BLaER1 treated with 17β-estradiol and CSF1 and Interleukin-3, amounts not matched to agents 10 nM and 100 nM (cell line): ENCODE results near the gene ARHGEF19.
"Not testable (repeated sequence)": the region's sequence is repeated elsewhere in the genome, so short reads cannot be mapped to it uniquely, and the experiment has no call there.

Experiments used
- H3K27ac ChIP-seq, 11 experiments: shearing (Covaris generic); formaldehyde crosslinking; 2 replicates each; pipeline ENCODE4 v1.8.1; 2022
- H3K27me3 ChIP-seq, 11 experiments: shearing (Covaris generic); formaldehyde crosslinking; 2 replicates each; pipeline ENCODE4 v1.8.1; 2022
- H3K36me3 ChIP-seq, 11 experiments: shearing (Covaris generic); formaldehyde crosslinking; 2 replicates each; pipeline ENCODE4 v1.8.1; 2022
- H3K4me1 ChIP-seq, 10 experiments: shearing (Covaris generic); formaldehyde crosslinking; 2 replicates each; pipeline ENCODE4 v1.8.1; 2022
- H3K4me2 ChIP-seq, 11 experiments: shearing (Covaris generic); formaldehyde crosslinking; 2 replicates each; pipeline ENCODE4 v1.8.1; 2022
- H3K4me3 ChIP-seq, 10 experiments: shearing (Covaris generic); formaldehyde crosslinking; 2 replicates each; pipeline ENCODE4 v1.8.1; 2022
- H3K9ac ChIP-seq, 11 experiments: shearing (Covaris generic); formaldehyde crosslinking; 2 replicates each; pipeline ENCODE4 v1.8.1; 2022
- H3K9me3 ChIP-seq, 11 experiments: shearing (Covaris generic); formaldehyde crosslinking; replicated peaks in 1 of 11; 2 replicates each; pipeline ENCODE4 v1.8.1; 2022
- H4K20me1 ChIP-seq, 11 experiments: shearing (Covaris generic); formaldehyde crosslinking; 2 replicates each; pipeline ENCODE4 v1.8.1; 2022
- Cebpa-rat ChIP-seq, 11 experiments: shearing (Covaris generic); IDR thresholded peaks; 2 replicates each; pipeline ENCODE4 v1.8.1; 2022

ARHGEF19 gene

GRCh38 chr1:16167331-16168143, 44.9 kb downstream of the ARHGEF19 start:
- H3K4me1 ChIP-seq = peaks cover 35 to 56% (median 53%) of the 10 kb centered on the region in 10 experiments
- H3K4me2 ChIP-seq = peak overlapping the region; percentile 81 to 94 (median 87)
- peaks cover 21 to 46% (median 37%) of the 10 kb centered on the region in 11 experiments; a peak in 21 of 22 replicates for H3K27me3 ChIP-seq
- H3K36me3 ChIP-seq = no peaks in the 10 kb centered on the region
- peak overlapping the region; percentile 30 to 65 (median 45); a peak in 16 of 20 replicates for H3K4me3 ChIP-seq
- no peak for TF ChIP-seq Cebpa-rat (IDR thresholded peaks at IDR 0.05)
- H3K27ac ChIP-seq = no peak overlapping the region
- H3K9me3 ChIP-seq = no peaks in the 10 kb centered on the region
- peak overlapping the region in 7 of 11 experiments; percentile 5 to 68 (median 30); a peak in 3 of 22 replicates for H3K9ac ChIP-seq
- H4K20me1 ChIP-seq = peaks cover 0 to 12% (median 0%) of the 10 kb centered on the region in 11 experiments; a peak in 2 of 22 replicates

GRCh38 chr1:16166117-16166516, 46.3 kb downstream of the ARHGEF19 start:
- Histone ChIP-seq H3K27me3 (peaks cover 21 to 59% (median 49%) of the 10 kb centered on the region in 11 experiments; a peak in 21 of 22 replicates), H3K4me1 (peaks cover 45 to 67% (median 65%) of the 10 kb centered on the region in 10 experiments), H3K36me3 (no peaks in the 10 kb centered on the region), H3K9me3 (no peaks in the 10 kb centered on the region), H3K9ac (no peak overlapping the region), H3K27ac (no peak overlapping the region), H4K20me1 (peaks cover 0 to 14% (median 0%) of the 10 kb centered on the region in 11 experiments; a peak in 3 of 22 replicates), H3K4me3 (no peak overlapping the region), H3K4me2 (no peak overlapping the region)
- TF ChIP-seq Cebpa-rat (IDR thresholded peaks at IDR 0.05) = no peak

GRCh38 chr1:16165548-16165947, 46.9 kb downstream of the ARHGEF19 start:
- Histone ChIP-seq H3K9ac (no peak overlapping the region), H4K20me1 (peaks cover 0 to 14% (median 0%) of the 10 kb centered on the region in 11 experiments; a peak in 4 of 22 replicates), H3K4me1 (peaks cover 48 to 73% (median 66%) of the 10 kb centered on the region in 10 experiments), H3K4me2 (peak overlapping the region in 10 of 11 experiments; percentile 9 to 91 (median 41); a peak in 17 of 22 replicates), H3K27ac (no peak overlapping the region), H3K4me3 (no peak overlapping the region), H3K36me3 (no peaks in the 10 kb centered on the region), H3K9me3 (no peaks in the 10 kb centered on the region), H3K27me3 (peaks cover 21 to 58% (median 49%) of the 10 kb centered on the region in 11 experiments; a peak in 21 of 22 replicates)
- no peak for TF ChIP-seq Cebpa-rat (IDR thresholded peaks at IDR 0.05)

- Histone ChIP-seq H4K20me1 (peaks cover 0 to 14% (median 0%) of the 10 kb centered on the region in 11 experiments; a peak in 4 of 22 replicates), H3K9me3 (no peaks in the 10 kb centered on the region), H3K4me1 (peaks cover 54 to 78% (median 67%) of the 10 kb centered on the region in 10 experiments), H3K4me3 (no peak overlapping the region), H3K27me3 (peaks cover 21 to 54% (median 48%) of the 10 kb centered on the region in 11 experiments; a peak in 21 of 22 replicates), H3K36me3 (no peaks in the 10 kb centered on the region), H3K9ac (no peak overlapping the region), H3K27ac (no peak overlapping the region), H3K4me2 (peak overlapping the region in 10 of 11 experiments; percentile 27 to 91 (median 44); a peak in 20 of 22 replicates)
- no peak for TF ChIP-seq Cebpa-rat (IDR thresholded peaks at IDR 0.05)
Measured at GRCh38 chr1:16165073-16165364, 47.4 kb downstream of the ARHGEF19 start.

GRCh38 chr1:16164213-16165072, 48.0 kb downstream of the ARHGEF19 start:
- H3K27ac ChIP-seq = no peak overlapping the region
- no peaks in the 10 kb centered on the region for H3K36me3 ChIP-seq
- H4K20me1 ChIP-seq = peaks cover 0 to 14% (median 0%) of the 10 kb centered on the region in 11 experiments; a peak in 4 of 22 replicates
- TF ChIP-seq Cebpa-rat (IDR thresholded peaks at IDR 0.05) = no peak
- H3K9ac ChIP-seq = no peak overlapping the region
- peaks cover 54 to 83% (median 71%) of the 10 kb centered on the region in 10 experiments for H3K4me1 ChIP-seq
- H3K4me2 ChIP-seq = peak overlapping the region; percentile 27 to 91 (median 45); a peak in 21 of 22 replicates
- H3K9me3 ChIP-seq = no peaks in the 10 kb centered on the region
- H3K27me3 ChIP-seq = peaks cover 21 to 49% (median 43%) of the 10 kb centered on the region in 11 experiments; a peak in 21 of 22 replicates
- no peak overlapping the region for H3K4me3 ChIP-seq

- Histone ChIP-seq H3K4me2 (peak overlapping the region; percentile 27 to 91 (median 45); a peak in 20 of 22 replicates), H4K20me1 (peaks cover 0 to 22% (median 0%) of the 10 kb centered on the region in 11 experiments; a peak in 6 of 22 replicates), H3K4me1 (peaks cover 54 to 83% (median 71%) of the 10 kb centered on the region in 10 experiments), H3K27me3 (peaks cover 14 to 48% (median 35%) of the 10 kb centered on the region in 11 experiments; a peak in 21 of 22 replicates)
- H3K9ac ChIP-seq, H3K9me3 ChIP-seq, H3K4me3 ChIP-seq, H3K27ac ChIP-seq, H3K36me3 ChIP-seq: not testable (repeated sequence)
Measured at GRCh38 chr1:16163608-16164212, 48.7 kb downstream of the ARHGEF19 start.

GRCh38 chr1:16162163-16162822, 50.2 kb downstream of the ARHGEF19 start:
- Histone ChIP-seq H4K20me1 (peaks cover 0 to 27% (median 0%) of the 10 kb centered on the region in 11 experiments; a peak in 6 of 22 replicates), H3K9me3 (no peaks in the 10 kb centered on the region), H3K9ac (peak overlapping the region in 4 of 11 experiments; percentile 9 to 42 (median 20); a peak in 3 of 22 replicates), H3K4me1 (peaks cover 57 to 85% (median 74%) of the 10 kb centered on the region in 10 experiments), H3K27me3 (peaks cover 2 to 43% (median 23%) of the 10 kb centered on the region in 11 experiments; a peak in 19 of 22 replicates), H3K4me3 (peak overlapping the region in 6 of 10 experiments; percentile 8 to 53 (median 28); a peak in 9 of 20 replicates), H3K36me3 (no peaks in the 10 kb centered on the region), H3K4me2 (peak overlapping the region; percentile 75 to 98 (median 89)), H3K27ac (no peak overlapping the region)
- no peak for TF ChIP-seq Cebpa-rat (IDR thresholded peaks at IDR 0.05)

- Histone ChIP-seq H3K27ac (no peak overlapping the region), H3K4me3 (peak overlapping the region in 1 of 10 experiments; percentile 22; a peak in 2 of 20 replicates), H3K9ac (0 out of 22 replicates have a peak overlapping the region, but pooled peaks of 1 of the 11 experiments have one; percentile 9), H3K36me3 (no peaks in the 10 kb centered on the region), H3K9me3 (no peaks in the 10 kb centered on the region), H3K27me3 (peaks cover 4 to 40% (median 23%) of the 10 kb centered on the region in 11 experiments), H4K20me1 (peaks cover 0 to 33% (median 5%) of the 10 kb centered on the region in 11 experiments; a peak in 8 of 22 replicates), H3K4me1 (peaks cover 63 to 91% (median 79%) of the 10 kb centered on the region in 10 experiments), H3K4me2 (peak overlapping the region; percentile 75 to 98 (median 89))
- TF ChIP-seq Cebpa-rat (IDR thresholded peaks at IDR 0.05) = no peak
Measured at GRCh38 chr1:16161717-16162116, 50.7 kb downstream of the ARHGEF19 start.
